GM12872 (cell line): ENCODE data around the gene MKI67.

Experiments used
- CTCF ChIP-seq: IDR thresholded peaks from 3 replicates; pipeline ENCODE4 v1.5.1; 2011; ENCODE audit warnings: low read depth, mild to moderate bottlenecking, low read length, moderate library complexity; ENCODE audit not compliant: insufficient read depth

Gene MKI67

GRCh38 chr10:128125944-128126764 lies at the start of gene MKI67:
MKI67 (minus strand) TSS chr10:128126423; CDS start chr10:128125667, 756 bp downstream.
- TF ChIP-seq CTCF, result no peak

- TF ChIP-seq CTCF, result no peak
These were observed 48.6 kb upstream of the MKI67 start for GRCh38 chr10:128174581-128175559.

- no peak for TF ChIP-seq CTCF
These were observed 47.2 kb upstream of the MKI67 start for GRCh38 chr10:128173386-128173785.

- TF ChIP-seq CTCF, result no peak
These were observed 46.5 kb upstream of the MKI67 start for GRCh38 chr10:128172756-128173155.

GRCh38 chr10:128169811-128170379 lies 43.7 kb upstream of the MKI67 start:
- TF ChIP-seq CTCF, result no peak

- TF ChIP-seq CTCF, result no peak
These were observed 41.8 kb upstream of the MKI67 start for GRCh38 chr10:128167926-128168520.
